SH-SY5Y (cell line): ENCODE results near the gene TTR.
A peak's percentile ranks its signal among the peaks of the same experiment; 100 is the strongest.

Source experiments
- GATA2 ChIP-seq: IDR thresholded peaks from 2 replicates; pipeline ENCODE4 v1.6.1; 2011; ENCODE audit warnings: mild to moderate bottlenecking, low read depth, low read length
- GATA3 ChIP-seq: IDR thresholded peaks from 2 replicates; pipeline ENCODE4 v1.6.1; 2011; ENCODE audit warnings: low read depth, mild to moderate bottlenecking, low read length, moderate library complexity

The TTR gene

GRCh38 chr18:31591628-31592027 is at the start of gene TTR:
Gene TTR (plus strand): TSS chr18:31591877. CDS start chr18:31591903, 26 bp downstream.
- TF ChIP-seq GATA3 (no peak), GATA2 (no peak)

GRCh38 chr18:31546476-31546875 is 45.2 kb upstream of the TTR start:
- TF ChIP-seq GATA3 = no peak
- no peak for TF ChIP-seq GATA2

- TF ChIP-seq GATA3 (no peak), GATA2 (no peak)
These were observed 42.8 kb upstream of the TTR start for GRCh38 chr18:31548853-31549252.

GRCh38 chr18:31549416-31549815 is 42.3 kb upstream of the TTR start:
- no peak for TF ChIP-seq GATA2
- TF ChIP-seq GATA3 = no peak

GRCh38 chr18:31551883-31552282 is 39.8 kb upstream of the TTR start:
- no peak for TF ChIP-seq GATA3
- no peak for TF ChIP-seq GATA2

- 0 out of 2 replicates have a peak, but pooled peaks have one; percentile 34 for TF ChIP-seq GATA2
- TF ChIP-seq GATA3 = no peak
These were observed 37.9 kb upstream of the TTR start for GRCh38 chr18:31553800-31554199.

- no peak for TF ChIP-seq GATA3
- no peak for TF ChIP-seq GATA2
These were observed 36.9 kb upstream of the TTR start for GRCh38 chr18:31554776-31555175.

GRCh38 chr18:31555971-31556747 is 35.5 kb upstream of the TTR start:
- TF ChIP-seq GATA3 (no peak), GATA2 (no peak)

- no peak for TF ChIP-seq GATA3
- TF ChIP-seq GATA2 = no peak
These were observed 34.2 kb upstream of the TTR start for GRCh38 chr18:31557446-31557845.

GRCh38 chr18:31558567-31558966 is 33.1 kb upstream of the TTR start:
- TF ChIP-seq GATA3 (no peak), GATA2 (no peak)

- TF ChIP-seq GATA2 (no peak), GATA3 (no peak)
These were observed 29.0 kb upstream of the TTR start for GRCh38 chr18:31562726-31563125.

- no peak for TF ChIP-seq GATA2
- TF ChIP-seq GATA3 = no peak
These were observed 27.9 kb upstream of the TTR start for GRCh38 chr18:31563778-31564177.

- TF ChIP-seq GATA3 (no peak), GATA2 (no peak)
These were observed 26.3 kb upstream of the TTR start for GRCh38 chr18:31565345-31565744.

GRCh38 chr18:31565782-31566512 is 25.7 kb upstream of the TTR start:
- TF ChIP-seq GATA3 (no peak), GATA2 (no peak)

GRCh38 chr18:31566576-31567306 is 24.9 kb upstream of the TTR start:
- TF ChIP-seq GATA3 (no peak), GATA2 (no peak)
